Measurements from ENCODE around the gene PCDHB7.

DNA sequence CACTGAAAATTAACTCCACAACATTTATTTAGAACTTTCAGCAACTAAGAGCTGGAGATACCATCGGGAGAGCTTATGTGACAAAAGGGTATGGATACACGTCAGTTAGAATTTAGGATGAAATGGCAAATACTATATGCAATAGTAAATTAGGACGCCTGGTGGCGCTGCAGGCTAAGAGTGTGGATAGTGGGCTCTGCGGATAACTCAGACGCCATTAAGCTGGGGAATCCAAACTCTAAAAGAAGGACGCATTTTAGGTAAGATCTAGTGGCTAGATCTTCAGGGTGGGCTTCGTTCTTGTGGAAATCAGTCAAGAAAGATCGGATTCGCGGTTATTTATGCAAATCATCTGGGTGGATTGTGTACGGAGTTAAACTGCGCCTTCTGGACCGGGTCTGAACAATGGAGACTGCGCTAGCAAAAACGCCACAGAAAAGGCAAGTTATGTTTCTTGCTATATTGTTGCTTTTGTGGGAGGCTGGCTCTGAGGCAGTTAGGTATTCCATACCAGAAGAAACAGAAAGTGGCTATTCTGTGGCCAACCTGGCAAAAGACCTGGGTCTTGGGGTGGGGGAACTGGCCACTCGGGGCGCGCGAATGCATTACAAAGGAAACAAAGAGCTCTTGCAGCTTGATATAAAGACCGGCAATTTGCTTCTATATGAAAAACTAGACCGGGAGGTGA, 37.3 kb upstream of the PCDHB7 start, which contains the start of gene PCDHB5:
- TF ChIP-seq, protein P1, sequence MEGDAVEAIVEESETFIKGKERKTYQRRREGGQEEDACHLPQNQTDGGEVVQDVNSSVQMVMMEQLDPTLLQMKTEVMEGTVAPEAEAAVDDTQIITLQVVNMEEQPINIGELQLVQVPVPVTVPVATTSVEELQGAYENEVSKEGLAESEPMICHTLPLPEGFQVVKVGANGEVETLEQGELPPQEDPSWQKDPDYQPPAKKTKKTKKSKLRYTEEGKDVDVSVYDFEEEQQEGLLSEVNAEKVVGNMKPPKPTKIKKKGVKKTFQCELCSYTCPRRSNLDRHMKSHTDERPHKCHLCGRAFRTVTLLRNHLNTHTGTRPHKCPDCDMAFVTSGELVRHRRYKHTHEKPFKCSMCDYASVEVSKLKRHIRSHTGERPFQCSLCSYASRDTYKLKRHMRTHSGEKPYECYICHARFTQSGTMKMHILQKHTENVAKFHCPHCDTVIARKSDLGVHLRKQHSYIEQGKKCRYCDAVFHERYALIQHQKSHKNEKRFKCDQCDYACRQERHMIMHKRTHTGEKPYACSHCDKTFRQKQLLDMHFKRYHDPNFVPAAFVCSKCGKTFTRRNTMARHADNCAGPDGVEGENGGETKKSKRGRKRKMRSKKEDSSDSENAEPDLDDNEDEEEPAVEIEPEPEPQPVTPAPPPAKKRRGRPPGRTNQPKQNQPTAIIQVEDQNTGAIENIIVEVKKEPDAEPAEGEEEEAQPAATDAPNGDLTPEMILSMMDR (IDR thresholded peaks at IDR 0.05 in 2 of 3, conservative IDR thresholded peaks at IDR 0.05 in 1 of 3; ENCODE audit: borderline replicate concordance in 1 of 3, insufficient read depth in 1 of 3, low read depth in 2 of 3, low read length in 2 of 3) = peak in 1 of 3 experiments; percentile 40; a peak in 2 of 6 replicates
- no peak for TF ChIP-seq EGR1 (IDR thresholded peaks at IDR 0.05; ENCODE audit: low read depth)
- TF ChIP-seq POLR2AphosphoS5 (IDR thresholded peaks at IDR 0.05; ENCODE audit: low read depth, low read length) = no peak
- no peak for TF ChIP-seq SP1 (IDR thresholded peaks at IDR 0.05; ENCODE audit: low read depth)
- 0 out of 2 replicates have a peak, but pooled peaks have one; percentile 14 for TF ChIP-seq RAD21 (IDR thresholded peaks at IDR 0.05; ENCODE audit: low read depth)
- no peak for TF ChIP-seq CEBPB (IDR thresholded peaks at IDR 0.05; ENCODE audit: low read depth)
- no peak for TF ChIP-seq EZH2phosphoT487 (IDR thresholded peaks at IDR 0.05; ENCODE audit: borderline replicate concordance)
- TF ChIP-seq, protein P2, sequence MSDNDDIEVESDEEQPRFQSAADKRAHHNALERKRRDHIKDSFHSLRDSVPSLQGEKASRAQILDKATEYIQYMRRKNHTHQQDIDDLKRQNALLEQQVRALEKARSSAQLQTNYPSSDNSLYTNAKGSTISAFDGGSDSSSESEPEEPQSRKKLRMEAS (IDR thresholded peaks at IDR 0.05) = no peak
- no peak for TF ChIP-seq POLR2A (IDR thresholded peaks at IDR 0.05; ENCODE audit: borderline replicate concordance, extremely low read depth, insufficient read depth, insufficient read length)
- TF ChIP-seq SRF (IDR thresholded peaks at IDR 0.05; ENCODE audit: low read depth) = no peak
- no peak for TF ChIP-seq TCF7L2 (IDR thresholded peaks at IDR 0.05; ENCODE audit: borderline replicate concordance, extremely low read depth, insufficient read depth, insufficient read length)
- TF ChIP-seq, protein P3, sequence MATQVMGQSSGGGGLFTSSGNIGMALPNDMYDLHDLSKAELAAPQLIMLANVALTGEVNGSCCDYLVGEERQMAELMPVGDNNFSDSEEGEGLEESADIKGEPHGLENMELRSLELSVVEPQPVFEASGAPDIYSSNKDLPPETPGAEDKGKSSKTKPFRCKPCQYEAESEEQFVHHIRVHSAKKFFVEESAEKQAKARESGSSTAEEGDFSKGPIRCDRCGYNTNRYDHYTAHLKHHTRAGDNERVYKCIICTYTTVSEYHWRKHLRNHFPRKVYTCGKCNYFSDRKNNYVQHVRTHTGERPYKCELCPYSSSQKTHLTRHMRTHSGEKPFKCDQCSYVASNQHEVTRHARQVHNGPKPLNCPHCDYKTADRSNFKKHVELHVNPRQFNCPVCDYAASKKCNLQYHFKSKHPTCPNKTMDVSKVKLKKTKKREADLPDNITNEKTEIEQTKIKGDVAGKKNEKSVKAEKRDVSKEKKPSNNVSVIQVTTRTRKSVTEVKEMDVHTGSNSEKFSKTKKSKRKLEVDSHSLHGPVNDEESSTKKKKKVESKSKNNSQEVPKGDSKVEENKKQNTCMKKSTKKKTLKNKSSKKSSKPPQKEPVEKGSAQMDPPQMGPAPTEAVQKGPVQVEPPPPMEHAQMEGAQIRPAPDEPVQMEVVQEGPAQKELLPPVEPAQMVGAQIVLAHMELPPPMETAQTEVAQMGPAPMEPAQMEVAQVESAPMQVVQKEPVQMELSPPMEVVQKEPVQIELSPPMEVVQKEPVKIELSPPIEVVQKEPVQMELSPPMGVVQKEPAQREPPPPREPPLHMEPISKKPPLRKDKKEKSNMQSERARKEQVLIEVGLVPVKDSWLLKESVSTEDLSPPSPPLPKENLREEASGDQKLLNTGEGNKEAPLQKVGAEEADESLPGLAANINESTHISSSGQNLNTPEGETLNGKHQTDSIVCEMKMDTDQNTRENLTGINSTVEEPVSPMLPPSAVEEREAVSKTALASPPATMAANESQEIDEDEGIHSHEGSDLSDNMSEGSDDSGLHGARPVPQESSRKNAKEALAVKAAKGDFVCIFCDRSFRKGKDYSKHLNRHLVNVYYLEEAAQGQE (IDR thresholded peaks at IDR 0.05; ENCODE audit: low read depth) = no peak
- no peak for TF ChIP-seq EZH2 (IDR thresholded peaks at IDR 0.05)
- TF ChIP-seq, protein P4, sequence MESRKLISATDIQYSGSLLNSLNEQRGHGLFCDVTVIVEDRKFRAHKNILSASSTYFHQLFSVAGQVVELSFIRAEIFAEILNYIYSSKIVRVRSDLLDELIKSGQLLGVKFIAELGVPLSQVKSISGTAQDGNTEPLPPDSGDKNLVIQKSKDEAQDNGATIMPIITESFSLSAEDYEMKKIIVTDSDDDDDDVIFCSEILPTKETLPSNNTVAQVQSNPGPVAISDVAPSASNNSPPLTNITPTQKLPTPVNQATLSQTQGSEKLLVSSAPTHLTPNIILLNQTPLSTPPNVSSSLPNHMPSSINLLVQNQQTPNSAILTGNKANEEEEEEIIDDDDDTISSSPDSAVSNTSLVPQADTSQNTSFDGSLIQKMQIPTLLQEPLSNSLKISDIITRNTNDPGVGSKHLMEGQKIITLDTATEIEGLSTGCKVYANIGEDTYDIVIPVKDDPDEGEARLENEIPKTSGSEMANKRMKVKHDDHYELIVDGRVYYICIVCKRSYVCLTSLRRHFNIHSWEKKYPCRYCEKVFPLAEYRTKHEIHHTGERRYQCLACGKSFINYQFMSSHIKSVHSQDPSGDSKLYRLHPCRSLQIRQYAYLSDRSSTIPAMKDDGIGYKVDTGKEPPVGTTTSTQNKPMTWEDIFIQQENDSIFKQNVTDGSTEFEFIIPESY (IDR thresholded peaks at IDR 0.05; ENCODE audit: extremely low read depth, insufficient replicate concordance, low read length) = no peak
